Stimulated activated CD4-positive, alpha-beta T cell treated with anti-CD3 and anti-CD28 coated beads, Interleukin-2, amount 100 ng/mL, for 4 hours (primary cell): ENCODE measurements around the gene SH2D6.
"Not testable (repeated sequence)": the region's sequence is repeated elsewhere in the genome, so short reads cannot be mapped to it uniquely, and the experiment has no call there.

Experiments
- DNase-seq: peaks from one replicate; pipeline ENCODE4 v3.0.0-alpha.2; 2020; ENCODE audit warnings: low read depth

Gene SH2D6

DNA sequence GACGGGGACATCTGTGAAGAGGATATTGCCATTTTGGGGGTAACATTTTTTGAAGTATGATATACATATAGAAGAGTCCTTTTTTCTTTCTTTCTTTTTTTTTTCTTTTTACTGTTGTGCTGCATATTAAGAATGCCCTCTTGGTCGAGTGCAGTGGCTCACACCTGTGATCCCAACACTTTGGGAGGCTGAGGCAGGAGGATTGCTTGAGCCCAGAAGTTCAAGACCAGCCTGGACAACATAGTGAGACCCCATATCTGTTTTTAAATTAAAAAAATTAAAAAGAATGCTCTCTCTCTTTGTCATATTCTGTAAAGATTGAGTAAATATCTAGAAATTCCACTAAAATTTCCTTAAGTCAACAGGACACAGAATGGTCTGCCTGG is 3.6 kb downstream of the SH2D6 start:
- no peak for DNase-seq

DNA sequence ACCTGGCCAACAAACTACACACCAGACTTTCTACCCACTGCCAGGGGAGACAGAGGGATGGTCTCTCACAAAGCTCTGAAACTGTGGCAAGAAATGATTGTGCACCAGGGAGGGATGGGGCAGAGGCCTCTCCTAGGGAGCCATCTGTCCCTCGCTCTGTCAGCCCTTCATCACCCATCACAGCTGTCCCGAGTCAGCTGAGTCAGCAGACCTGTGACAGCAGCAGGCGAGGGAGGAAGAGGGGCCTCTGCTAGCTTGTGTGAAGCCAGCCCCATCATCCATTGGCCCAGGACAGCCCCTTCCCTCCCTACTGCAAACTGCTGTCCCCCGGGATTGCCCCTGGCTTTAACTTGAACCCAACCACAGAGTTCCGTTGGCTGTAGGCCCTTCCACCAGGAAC is 5.0 kb downstream of the SH2D6 start:
- no peak for DNase-seq

DNA sequence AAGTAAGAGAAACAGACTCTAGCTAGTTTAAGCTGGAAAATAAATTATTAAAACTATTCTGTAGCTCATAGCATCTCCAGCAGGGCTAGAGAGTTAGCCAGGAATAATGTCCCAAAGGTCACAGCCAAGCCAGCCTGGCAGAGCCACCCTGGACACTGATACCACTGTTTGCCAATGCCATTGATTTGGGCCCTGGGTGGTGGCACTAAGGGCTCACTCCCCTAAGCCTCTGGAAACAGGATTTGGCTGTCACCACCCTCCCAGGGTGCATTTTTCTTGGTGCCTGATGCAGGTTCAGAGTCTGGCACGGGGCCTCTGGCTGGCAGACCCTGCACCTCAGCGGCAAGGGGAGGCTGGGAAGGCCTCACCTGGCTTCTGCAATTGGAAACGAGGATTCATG is 7.1 kb downstream of the SH2D6 start:
- DNase-seq = no peak

DNA sequence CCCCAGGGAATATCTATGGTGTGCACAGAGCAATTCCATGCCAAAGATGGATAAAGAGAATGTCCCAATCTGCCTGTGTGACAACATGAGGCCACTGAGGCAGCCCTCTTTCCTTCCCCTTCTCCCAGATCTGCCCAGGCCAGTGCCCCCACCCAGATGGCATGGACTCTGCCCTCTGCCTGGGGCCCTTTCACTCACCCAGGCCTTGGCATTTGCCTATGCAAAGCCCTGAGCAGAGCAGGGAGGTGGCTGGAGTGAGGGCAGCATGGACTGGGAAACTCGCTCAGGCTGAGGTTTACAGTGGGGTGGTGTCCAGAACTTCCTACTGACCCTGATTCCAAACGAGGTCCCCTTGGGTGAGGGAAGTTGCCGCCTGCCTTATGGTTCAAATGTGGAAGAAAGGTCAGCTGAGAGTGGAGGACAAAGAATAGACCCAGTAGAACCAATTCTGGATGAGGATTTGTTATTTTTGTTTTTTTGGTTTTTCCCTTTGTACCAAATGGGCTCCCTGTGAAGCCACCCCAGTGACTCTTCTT is 8.9 kb downstream of the SH2D6 start:
- no peak for DNase-seq

DNA sequence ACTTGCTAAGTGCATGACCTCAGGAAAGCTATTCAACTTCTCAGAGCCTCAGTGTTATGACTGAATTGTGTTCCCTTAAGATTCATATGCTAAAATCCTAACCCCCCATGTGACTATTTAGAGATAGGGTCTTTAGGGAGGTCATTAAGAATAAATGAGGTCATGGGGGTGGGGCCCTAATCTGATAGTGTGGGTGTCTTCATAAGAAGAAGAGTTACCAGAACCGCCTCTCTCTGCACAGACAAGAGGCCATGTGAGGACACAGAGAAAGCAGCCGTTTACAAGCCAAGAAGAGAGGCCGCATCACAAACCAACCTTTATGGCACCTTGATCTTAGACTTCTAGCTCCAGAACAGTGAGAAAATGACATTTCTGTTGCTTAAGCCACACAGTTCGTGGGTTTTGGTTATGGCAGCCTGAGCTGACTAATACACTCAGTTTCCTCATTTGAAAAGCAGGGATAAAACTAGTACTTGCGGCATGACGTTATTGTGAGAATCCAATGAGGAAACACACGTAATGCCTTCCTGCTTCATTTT is 9.9 kb downstream of the SH2D6 start:
- DNase-seq = no peak

DNA sequence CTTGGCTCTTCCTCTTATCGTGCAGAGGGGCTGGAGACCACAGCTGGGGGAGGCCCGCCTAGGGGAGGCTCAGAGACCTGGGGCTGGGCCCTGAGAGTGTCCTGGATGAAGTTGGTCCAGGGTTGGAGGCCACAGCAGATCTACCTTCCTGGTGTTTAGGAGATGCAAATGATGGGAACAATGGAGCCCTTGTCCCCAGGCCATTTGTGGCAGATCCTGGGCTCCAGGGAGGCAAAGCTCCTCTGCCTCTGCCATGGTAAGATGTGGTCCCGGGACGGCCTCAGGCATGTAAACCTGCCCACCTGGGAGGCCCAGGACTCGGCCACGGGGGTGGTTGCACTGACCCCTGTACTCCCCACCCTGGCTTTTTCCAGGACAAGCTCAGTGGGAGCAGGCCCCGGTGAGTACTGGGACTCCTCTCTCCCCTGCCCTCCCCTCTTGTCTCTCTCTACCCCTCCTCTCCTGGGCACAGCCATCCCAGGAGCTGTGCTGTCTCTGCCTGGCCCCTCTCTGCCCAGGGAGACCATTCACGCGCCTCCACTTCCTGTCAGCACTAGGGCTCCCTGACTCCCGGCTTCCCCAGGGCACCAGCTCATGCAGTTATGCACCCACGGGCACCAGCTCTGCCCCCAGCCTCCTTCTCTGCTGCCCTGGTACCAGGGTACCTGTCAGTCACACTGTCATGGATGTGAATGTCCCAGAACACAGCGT is 10.9 kb downstream of the SH2D6 start:
- no peak for DNase-seq

DNA sequence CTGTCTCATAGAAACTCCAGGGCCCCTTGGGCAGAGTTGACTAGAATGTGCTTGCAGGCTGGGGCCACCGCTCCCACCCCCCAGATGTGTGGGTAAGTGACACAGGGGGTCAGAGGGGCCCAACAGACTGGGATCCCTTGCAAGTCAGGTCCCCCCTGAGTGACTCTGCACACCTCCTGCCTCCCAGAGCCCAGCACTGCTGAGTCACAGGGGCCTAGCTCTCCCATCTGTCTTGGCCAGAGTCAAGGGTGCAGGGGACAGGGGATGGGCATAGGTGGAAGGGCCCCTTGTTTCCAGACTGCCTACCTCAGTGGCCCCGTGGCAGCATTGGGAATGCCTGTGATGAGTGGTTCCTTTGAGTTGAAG is 11.4 kb downstream of the SH2D6 start:
- no peak for DNase-seq

DNA sequence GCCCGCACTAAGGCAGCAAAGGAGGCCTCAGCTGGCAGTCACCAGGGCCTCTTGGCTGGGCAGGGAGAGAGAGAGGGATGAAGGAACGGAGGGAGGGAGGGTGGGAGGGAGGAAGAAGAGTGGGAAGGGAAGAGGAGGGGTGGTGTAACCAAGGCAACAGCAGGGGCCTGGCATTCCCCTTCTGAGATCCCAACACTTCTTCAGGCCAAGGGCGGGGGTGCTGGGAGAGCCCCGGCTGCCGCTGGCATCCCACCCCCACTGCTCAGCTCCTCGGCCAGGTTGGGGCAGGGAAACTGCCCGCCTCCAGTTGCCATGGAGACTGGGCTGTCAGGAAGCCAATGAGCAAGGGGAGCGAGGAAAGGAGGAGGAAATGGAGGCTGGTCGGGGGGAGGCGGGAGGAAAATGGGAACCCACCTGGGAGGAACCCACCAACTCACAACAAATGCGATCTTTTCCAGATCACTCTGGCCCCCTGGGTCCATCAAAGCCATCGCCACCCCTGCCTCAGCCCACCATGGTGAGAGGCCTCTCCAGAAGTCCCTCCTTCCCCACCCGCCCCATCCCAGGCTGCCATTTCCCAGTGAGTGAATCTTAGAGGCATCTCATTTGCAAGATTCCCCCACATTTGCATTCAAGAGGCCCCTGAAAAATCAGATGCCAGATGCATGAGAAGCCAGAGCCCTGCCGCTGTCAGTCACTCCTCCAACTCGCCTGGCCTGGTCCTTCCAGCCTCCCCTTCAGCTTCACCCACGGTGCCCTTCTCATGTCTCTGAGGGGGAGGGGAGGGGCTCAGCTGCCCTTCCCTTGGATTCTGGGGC is 12.4 kb downstream of the SH2D6 start:
- no peak for DNase-seq

DNA sequence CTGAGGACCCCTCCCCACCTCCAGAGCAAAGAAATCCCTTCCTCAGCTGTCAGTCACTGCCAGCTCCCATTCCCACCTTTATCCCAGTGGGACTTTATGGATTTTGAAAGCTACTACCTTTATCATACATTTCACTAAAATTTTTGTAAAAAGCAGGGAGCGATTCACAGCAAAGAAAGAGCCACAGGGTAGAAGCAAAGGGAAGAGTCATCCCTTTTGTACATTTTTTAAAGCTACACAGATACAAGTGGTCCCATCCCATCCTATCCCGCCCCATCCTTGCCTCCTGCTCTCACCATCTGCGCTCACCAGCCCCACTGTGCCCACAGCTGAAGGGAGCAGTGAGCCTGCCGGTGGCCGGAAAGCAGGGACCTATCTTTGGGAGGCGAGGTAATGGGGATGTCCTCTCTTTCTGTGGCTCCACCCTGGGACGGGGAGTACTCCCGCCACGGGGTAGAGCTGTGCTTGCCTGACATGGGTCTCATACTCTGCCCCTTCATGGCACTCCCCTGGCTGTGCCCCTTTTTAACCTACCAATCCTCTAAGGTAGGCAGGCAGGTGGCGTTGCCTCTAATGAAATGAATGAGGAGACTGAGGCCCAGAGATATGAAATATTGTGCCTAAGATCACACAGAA is 13.2 kb downstream of the SH2D6 start:
- DNase-seq = no peak

DNA sequence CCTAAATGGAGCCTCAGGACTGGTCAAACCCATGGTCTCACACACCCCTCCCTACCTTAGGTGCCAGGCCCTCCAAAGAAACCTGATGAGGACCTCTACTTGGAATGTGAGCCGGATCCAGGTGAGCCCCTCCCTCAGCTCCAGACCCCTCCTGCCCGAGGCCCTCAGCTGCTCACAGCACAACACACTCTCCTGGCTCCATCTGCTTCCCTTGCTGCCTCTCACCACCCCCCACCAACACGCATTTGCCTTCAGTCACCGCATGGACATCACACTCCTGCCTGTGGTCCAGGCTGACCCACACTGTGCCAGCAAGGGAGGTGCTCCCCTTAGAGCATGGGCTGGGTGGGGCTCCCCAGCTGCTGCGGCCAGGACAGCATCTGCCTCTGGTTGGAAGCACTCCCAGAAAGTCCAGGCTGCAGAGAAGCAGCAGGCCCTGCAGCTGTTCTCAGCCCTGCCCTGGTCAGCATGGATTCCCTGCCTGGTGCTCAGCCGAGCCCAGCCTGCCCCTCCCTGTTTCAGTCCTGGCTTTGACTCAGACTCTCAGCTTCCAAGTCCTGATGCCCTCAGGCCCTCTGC is 15.1 kb downstream of the SH2D6 start:
- no peak for DNase-seq

DNA sequence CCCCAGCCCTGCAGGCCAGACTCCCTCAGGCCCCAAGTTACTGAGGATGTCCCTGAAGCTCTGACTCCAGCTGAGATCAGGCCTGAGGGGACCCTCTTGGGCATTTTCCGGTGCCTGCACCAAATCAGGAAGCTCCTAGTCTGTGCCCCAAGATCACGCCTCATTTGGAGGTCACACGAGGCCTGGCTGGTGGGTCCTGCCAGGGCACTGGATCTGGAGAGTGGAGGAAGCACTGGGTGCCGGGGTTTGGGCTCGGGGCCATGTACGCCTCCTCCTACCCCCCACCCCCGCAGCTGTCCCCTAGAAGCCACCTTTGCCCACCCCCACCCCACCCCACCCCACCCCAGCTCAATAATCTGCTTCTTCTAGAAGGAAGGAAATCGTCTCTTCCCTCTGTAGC is 16.2 kb downstream of the SH2D6 start:
- DNase-seq = no peak

DNA sequence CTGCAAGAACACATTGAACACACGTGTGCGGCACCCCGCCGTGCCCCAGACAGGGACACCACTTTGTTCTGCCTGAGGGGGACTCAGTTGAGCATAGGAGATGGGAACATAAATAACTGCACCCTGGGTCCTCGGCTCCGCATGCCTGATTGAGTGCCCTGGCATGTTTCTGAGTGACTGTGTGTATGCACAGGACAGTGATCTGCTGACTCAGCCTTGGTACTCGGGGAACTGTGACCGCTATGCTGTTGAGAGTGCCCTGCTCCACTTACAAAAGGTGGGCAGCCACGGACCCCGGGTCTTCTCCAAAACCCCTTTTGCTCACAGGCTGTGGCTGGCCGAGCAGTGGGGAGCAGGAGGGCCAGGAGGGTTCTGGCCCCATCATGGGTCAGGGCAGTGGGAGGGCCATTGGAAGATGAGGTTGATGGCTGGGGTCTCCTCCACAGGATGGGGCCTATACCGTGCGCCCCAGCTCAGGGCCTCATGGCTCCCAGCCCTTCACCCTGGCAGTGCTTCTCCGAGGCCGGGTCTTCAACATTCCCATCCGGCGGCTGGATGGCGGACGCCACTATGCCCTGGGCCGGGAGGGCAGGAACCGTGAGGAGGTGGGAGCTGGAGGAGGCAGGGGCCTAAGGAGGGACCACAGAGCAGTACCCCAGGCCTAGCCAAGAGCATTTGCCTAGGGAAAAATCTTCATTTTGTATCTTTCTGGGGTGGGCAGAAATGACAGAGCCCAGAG is 16.9 kb downstream of the SH2D6 start:
- DNase-seq = no peak

DNA sequence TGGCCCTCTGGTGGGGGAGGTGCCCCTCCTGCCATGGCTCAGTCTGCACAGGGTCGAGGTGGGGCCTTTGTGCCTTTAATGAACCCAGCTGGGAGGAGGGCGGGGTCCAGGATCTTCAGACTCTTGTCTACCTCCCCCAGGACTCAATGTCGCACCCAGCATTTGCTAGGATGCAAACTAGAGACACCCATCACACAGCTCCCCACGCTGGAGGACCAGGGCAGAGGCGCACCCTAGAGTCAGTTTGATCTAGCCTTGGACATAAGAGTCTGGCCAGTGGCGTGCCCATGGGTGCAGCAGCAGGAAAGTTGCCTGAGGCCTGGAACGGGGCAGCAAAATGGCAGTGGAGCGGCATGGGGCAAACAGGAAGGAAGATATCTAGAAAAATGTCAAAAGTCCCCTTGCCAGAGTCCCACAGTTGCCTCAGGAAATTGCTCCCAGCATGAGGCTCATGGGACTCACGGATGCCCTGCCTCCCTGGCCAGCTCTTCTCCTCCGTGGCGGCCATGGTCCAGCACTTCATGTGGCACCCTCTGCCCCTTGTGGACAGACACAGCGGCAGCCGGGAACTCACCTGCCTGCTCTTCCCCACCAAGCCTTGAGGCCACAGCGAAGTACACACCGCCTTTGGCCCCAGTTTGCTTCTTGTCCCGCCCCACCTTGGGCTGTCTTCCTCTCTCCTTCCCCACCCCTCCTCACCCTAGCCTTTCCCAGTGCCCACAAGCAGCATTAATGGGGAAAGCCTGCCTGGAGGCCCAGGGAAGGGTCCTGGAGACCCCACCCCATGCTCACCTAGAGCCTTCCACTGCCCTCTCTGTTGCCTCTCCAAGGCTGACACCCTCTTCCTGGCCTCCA is 17.7 kb downstream of the SH2D6 start:
- no peak for DNase-seq

DNA sequence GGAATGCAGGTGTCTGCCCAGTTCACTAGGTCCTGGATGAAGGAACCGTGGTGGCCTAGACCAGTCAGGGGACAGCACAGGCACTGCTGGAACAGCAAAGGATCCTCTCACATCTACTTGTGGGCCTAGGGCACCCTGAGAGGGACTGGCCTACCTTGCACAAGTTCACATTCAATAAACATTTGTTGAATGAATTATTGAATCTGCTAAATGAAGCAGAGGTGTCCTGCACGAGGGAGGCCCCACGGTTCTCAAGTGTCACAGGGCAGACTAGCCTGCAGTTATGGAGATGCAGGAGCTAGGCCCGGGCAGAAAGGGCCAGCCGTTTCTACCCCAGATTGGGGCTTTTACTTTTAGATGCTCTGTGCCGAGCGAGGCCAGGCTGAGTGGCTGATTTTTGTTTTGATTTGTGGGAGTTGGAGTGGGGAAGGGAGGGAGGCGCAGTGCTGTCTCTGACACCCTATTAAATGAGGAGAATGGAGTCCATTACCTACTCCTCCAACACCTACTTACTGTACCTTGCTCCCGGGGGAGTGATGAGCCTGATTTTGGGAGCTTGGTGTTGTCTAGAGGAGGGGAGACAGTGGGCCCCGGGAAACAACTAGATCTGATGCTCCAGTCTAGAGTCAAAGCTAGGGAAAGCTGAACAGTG is 18.4 kb downstream of the SH2D6 start:
- DNase-seq = no peak

DNA sequence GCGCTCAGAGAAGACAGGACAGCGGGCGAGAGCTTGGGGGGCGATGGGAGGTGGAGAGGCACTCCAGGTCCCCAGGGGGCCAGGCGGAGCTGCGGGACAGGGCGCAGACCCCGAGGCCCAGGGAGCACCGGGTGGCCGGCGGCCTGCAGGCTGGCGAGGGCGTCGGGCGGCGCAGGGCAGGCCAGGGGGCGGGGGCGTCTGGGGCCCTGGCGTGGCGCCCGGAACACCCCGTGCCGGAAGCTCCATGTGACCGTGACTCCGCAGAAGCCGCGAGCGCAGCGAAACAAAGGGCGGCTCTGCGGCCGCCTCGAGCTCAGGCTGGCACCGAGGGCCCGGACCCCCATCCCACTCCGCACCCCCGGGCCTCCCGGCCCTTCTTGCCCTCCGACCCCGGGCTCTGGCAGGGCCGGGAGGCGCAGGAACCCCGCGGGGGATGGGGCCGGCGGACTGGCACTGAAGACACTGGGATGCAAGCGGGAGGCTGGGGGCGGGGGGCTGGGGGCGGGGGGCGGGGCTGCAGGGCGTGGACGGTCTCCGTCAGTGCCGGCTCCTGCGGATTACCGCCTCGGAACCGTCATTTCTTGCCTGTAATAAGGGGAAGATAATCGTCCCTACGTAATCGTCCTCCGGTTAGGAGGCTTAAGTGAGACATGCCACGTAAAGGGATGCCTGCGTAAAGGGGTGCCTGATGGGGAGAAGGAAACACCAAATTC is 19.1 kb downstream of the SH2D6 start:
- peak; percentile 52 for DNase-seq

DNA sequence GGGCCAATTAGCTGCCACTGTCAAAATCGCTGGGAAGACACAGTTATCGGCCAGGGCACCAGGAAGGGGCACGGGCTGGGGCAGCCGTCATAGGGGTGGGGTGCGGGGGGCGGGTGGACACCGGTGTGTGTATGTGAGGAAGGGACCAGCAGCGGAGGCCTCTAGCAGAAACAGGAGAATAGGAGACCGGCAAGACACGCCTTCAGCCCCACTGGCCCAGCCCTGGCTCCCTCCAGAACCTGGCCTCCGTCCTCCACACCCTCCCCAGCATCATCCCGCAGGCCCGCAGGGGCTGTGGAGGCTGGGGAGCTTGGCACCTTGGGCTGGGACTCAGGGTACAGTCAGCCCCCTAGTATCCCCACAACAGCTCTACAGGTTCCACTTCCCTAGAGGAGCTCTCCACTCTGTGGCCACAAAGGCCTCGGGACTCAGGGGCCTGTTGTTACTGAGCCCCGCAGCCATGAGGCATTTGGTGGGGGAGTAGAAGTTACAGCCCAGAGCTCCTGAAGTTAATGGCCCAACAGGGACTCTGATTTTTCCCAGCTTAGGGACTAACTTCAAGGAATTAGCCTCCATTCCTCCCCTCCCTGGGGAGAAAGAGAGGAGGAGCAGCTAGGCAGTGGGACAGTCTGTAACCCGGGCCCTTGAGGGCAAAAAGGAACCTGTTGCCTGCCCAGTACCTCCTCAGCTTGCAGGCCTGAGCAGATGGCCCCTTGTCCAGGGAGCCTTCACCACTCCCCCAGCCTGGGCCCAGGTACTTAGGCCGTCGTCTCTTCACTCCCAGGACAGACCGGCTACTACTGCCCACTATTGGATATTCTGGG is 19.9 kb downstream of the SH2D6 start:
- DNase-seq = no peak

DNA sequence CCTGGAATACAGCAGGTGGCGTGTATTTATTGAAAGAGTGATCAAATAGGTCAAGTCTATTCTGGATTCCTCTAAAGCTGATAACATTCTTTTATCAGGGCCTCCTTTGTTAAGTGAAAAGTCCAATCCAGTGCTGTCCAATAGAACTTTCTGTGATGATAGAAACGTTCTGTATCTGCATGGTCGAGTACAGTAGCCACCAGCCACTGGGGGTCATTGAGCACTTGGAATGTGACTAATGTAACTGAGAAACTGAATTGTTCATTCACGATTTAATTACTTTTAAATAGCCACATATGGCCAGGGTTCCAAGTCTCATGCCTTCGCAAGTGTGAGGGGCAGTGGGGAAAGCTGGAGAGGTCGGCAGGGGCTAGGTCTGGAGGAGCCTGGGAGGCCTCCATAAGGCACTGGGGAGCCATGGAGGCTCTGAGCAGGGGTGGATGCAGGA is 20.5 kb downstream of the SH2D6 start:
- DNase-seq = no peak

DNA sequence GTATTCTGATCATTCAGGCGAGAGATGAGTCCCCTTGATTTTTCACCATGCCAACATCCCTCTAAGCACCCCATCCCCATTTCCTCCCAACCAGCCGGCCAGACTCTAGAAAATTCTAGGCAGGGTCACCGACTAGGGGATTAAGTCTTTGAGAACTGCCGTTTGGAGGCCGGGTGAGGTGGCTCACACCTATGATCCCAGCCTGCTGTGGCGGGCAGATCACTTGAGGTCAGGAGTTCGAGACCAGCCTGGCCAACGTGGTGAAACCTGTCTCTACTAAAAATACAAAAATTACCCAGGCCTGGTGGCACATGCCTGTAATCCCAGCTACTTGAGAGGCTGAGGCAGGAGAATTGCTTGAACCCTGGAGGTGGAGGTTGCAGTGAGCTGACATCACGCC is 21.1 kb downstream of the SH2D6 start:
- DNase-seq = not testable (repeated sequence)

DNA sequence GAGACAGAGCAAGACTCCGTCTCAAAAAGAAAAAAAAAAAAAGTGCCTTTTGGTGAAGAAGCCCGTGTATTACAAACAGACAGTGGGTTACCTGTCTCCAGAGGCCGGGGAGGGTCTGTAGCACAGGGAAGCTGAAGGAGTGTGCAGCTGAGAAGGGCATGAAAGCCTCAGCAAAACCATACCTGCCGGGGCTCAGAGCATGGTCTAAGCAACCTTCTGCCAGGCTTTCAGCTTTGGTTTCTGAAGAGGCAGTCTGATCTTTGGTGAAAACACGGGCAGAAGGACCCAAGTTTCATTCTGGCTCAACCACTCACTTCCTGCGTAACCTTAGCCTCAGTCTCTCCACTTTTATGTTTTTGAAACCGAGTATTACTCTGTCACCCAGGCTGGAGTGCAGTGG is 21.5 kb downstream of the SH2D6 start:
- DNase-seq = no peak
